Measurements from ENCODE around the gene HSDL1.
A peak's percentile ranks its signal among the peaks of the same experiment; 100 is the strongest.

Gene HSDL1

DNA sequence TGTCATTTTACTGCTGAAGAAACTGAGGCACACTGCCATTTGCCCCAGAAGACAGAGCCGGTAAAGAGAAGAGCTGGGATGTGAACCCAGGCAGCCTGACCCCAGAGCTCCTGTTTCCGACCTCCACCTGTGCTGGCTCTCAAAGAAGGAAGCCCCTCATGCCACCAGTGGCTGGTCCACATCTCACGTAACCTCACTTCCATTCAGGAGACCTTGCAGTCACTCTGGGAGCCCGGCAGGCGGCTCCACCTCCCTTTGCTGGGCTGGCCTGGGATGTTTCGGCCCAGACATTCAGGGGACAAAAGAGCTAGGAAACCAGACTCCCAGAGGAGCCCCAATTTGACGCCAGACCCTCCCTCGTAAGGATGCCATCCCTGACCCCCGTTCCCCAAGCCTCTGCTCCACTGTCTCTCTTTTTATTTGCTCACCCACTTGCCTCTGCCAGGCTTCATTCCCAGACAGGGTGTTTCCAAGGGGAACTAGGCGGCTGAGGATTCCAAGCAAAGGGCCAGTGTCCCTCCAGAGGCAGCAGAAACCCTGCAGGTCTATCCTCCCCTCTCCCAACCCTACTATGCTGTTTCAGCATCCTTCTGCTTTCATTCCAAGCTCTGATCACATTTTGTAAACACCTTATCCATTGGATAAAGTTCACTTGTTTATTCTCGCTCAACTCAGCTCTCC is 39.1 kb upstream of the HSDL1 start:
- peaks cover 0 to 68% (median 44%) of the 10 kb centered on the region in 11 experiments; a peak in 17 of 22 replicates for H4K20me1 ChIP-seq
- peaks cover 18 to 26% (median 19%) of the 10 kb centered on the region in 10 experiments for H3K4me1 ChIP-seq
- no peak overlapping the region for H3K4me2 ChIP-seq
- H3K9me3 ChIP-seq (replicated peaks in 1 of 11): no peaks in the 10 kb centered on the region
- no peak overlapping the region for H3K4me3 ChIP-seq
- no peaks in the 10 kb centered on the region for H3K27me3 ChIP-seq
- no peak for TF ChIP-seq Cebpa-rat (IDR thresholded peaks at IDR 0.05)
- H3K36me3 ChIP-seq: peaks cover 59 to 66% (median 63%) of the 10 kb centered on the region in 11 experiments
- peak overlapping the region in 8 of 11 experiments; percentile 17 to 96 (median 93); a peak in 10 of 22 replicates for H3K9ac ChIP-seq
- H3K27ac ChIP-seq: no peak overlapping the region

GRCh38 chr16:84183572-84183875 is 38.5 kb upstream of the HSDL1 start:
- Histone ChIP-seq H3K4me3 (no peak overlapping the region), H3K4me2 (no peak overlapping the region), H3K9me3 (replicated peaks in 1 of 11) (no peaks in the 10 kb centered on the region), H3K36me3 (peaks cover 64 to 72% (median 68%) of the 10 kb centered on the region in 11 experiments), H3K27ac (no peak overlapping the region), H3K4me1 (peaks cover 18 to 26% (median 19%) of the 10 kb centered on the region in 10 experiments), H4K20me1 (peaks cover 0 to 73% (median 47%) of the 10 kb centered on the region in 11 experiments; a peak in 18 of 22 replicates), H3K27me3 (no peaks in the 10 kb centered on the region), H3K9ac (0 out of 22 replicates have a peak overlapping the region, but pooled peaks of 1 of the 11 experiments have one; percentile 96)
- TF ChIP-seq Cebpa-rat (IDR thresholded peaks at IDR 0.05): no peak

GRCh38 chr16:84182680-84183571 is 37.9 kb upstream of the HSDL1 start:
- H3K4me3 ChIP-seq: no peak overlapping the region
- H3K4me2 ChIP-seq: no peak overlapping the region
- peaks cover 18 to 26% (median 19%) of the 10 kb centered on the region in 10 experiments for H3K4me1 ChIP-seq
- no peak overlapping the region for H3K27ac ChIP-seq
- H3K9me3 ChIP-seq (replicated peaks in 1 of 11): no peaks in the 10 kb centered on the region
- TF ChIP-seq Cebpa-rat (IDR thresholded peaks at IDR 0.05): no peak
- H3K27me3 ChIP-seq: no peaks in the 10 kb centered on the region
- no peak overlapping the region for H3K9ac ChIP-seq
- peaks cover 0 to 79% (median 53%) of the 10 kb centered on the region in 11 experiments; a peak in 18 of 22 replicates for H4K20me1 ChIP-seq
- H3K36me3 ChIP-seq: peaks cover 70 to 78% (median 74%) of the 10 kb centered on the region in 11 experiments

DNA sequence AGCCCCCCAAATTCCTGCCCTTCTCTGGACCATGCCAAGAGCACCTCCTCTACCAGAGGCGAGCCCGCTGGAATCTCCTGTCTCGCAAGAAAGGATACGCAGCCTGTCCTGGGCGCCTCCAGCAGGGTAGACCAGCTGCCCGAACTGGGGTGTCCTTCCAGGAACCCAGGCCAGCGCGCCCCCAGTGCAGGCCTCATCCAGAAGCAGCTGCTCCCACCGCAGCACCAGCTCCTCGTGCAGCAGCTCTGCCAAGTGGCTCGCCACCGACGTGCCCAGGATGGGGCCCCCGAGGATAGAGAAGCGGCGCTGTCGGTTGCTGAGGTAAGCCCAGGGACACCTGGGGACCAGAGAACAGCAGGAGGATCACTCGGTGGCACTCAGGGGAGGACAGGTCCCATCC is 37.1 kb upstream of the HSDL1 start:
- Histone ChIP-seq H3K4me1 (peaks cover 18 to 23% (median 19%) of the 10 kb centered on the region in 10 experiments), H3K36me3 (peaks cover 75 to 86% (median 80%) of the 10 kb centered on the region in 11 experiments), H3K9ac (no peak overlapping the region), H3K4me3 (no peak overlapping the region), H3K4me2 (no peak overlapping the region), H3K27me3 (no peaks in the 10 kb centered on the region), H4K20me1 (peaks cover 0 to 87% (median 61%) of the 10 kb centered on the region in 11 experiments; a peak in 18 of 22 replicates), H3K27ac (no peak overlapping the region), H3K9me3 (replicated peaks in 1 of 11) (no peaks in the 10 kb centered on the region)
- no peak for TF ChIP-seq Cebpa-rat (IDR thresholded peaks at IDR 0.05)

DNA sequence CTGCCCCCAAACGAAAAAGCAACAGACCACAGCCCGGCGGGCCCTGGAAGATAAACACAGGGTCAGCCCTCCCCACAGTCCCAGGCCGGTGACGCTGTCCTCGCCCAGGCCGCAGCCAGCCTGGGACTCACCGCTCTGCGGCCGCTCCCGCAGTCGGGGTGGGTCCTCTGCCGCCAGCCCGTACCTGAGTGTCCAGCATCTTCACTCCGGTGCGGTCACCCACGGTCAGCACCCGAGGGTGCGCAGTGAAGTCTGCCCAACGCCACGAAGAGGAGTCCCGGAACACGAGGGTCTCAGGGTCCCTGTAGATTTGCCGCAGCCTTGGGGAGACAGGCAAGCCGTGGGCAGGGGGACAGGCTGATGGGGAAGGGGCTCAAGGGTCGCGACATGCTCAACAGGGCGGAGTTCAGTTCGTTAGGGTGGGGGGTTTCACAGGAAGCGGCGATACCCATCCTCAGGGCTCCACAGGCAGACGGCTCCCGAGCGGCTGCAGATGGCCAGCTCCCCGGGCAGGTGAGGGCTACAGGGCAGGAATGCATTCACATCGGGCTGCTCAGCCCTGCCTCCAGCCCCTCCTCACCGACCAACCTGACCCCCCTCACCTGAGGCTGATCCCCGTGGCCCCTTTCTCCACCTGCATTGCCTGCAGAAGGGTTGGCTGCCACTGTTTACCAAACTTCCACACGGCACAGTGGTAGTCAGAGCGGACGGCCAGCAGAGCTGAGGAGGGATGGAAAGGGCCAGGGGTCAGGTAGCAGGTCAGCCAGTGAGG is 36.4 kb upstream of the HSDL1 start:
- Histone ChIP-seq H3K4me2 (no peak overlapping the region), H3K36me3 (peaks cover 75 to 93% (median 82%) of the 10 kb centered on the region in 11 experiments), H3K4me3 (no peak overlapping the region), H3K9ac (no peak overlapping the region), H3K27me3 (no peaks in the 10 kb centered on the region), H3K4me1 (peaks cover 18 to 29% (median 22%) of the 10 kb centered on the region in 10 experiments), H4K20me1 (peaks cover 0 to 95% (median 67%) of the 10 kb centered on the region in 11 experiments; a peak in 18 of 22 replicates), H3K27ac (no peak overlapping the region), H3K9me3 (replicated peaks in 1 of 11) (no peaks in the 10 kb centered on the region)
- no peak for TF ChIP-seq Cebpa-rat (IDR thresholded peaks at IDR 0.05)

DNA sequence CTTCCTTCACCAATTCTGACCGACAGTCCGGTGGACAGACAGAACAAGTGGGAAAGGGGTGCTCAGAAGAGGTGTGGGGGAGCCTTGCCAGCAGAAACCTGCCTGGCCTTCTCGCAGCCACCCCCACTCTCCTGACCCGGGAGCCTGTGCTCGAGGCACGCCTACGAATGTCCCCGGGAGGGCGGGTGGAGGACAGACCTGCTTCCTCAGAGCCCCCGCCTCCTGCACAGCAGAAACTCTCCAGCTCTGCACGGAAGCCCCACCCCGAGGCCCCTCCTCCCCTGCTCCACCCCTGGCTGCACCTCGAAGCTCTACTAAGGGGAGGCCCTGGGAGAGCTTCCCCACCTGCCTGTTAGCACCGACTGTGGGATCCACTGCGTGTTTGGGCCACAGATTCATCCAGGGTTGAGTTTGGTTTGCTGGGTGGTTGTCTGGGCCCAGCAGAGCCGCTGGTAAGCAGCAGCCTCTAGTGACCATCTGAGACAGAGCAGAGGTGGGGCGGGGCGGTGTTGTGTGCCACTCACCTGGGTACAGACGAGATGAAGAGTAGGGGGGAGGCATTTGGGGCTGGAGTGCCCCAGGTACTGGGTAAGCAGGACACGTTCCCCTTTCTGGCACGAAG is 35.7 kb upstream of the HSDL1 start:
- H3K4me3 ChIP-seq: no peak overlapping the region
- no peaks in the 10 kb centered on the region for H3K9me3 ChIP-seq (replicated peaks in 1 of 11)
- peaks cover 75 to 92% (median 82%) of the 10 kb centered on the region in 11 experiments for H3K36me3 ChIP-seq
- no peak overlapping the region for H3K9ac ChIP-seq
- H3K27ac ChIP-seq: no peak overlapping the region
- TF ChIP-seq Cebpa-rat (IDR thresholded peaks at IDR 0.05): no peak
- H4K20me1 ChIP-seq: peaks cover 0 to 95% (median 70%) of the 10 kb centered on the region in 11 experiments; a peak in 18 of 22 replicates
- no peak overlapping the region for H3K4me2 ChIP-seq
- peaks cover 17 to 29% (median 21%) of the 10 kb centered on the region in 10 experiments for H3K4me1 ChIP-seq
- H3K27me3 ChIP-seq: no peaks in the 10 kb centered on the region

DNA sequence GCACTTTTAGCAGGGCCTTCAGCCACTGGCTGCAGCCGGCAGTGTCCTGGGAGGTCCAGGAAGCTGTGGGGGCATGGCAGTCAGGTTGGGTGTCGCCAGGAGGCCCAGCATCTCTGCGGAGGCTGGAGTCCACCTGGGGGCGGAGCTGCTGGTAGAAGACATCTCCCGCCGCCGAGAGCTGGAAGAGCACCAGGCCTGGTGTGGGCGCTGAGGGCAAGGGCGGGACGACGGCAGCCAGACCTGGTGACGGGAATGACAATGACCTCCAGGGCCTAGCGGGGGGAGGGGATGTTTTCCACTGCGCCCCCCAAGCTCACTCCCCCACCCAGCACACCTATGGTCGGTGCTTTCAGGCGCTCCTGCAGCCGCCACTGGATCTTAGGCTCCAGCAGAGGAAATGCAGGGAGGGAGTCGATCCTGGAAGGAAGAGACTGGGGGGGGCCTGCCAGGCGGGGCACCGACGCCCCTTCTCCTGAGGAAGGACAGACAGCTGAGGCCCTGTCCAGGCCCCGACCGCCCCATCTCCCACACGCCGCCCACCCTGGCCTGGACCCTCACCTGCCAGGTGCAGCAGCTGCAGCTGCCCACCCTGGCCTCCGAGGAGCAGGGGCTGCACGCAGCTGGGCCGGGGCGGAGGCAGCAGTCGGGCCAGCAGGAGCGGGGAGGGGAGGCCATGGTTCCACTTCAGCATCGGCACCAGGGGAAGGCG is 34.8 kb upstream of the HSDL1 start:
- Histone ChIP-seq H4K20me1 (peaks cover 0 to 90% (median 68%) of the 10 kb centered on the region in 11 experiments; a peak in 18 of 22 replicates), H3K27me3 (no peaks in the 10 kb centered on the region), H3K27ac (no peak overlapping the region), H3K4me1 (peaks cover 13 to 25% (median 20%) of the 10 kb centered on the region in 10 experiments), H3K9me3 (replicated peaks in 1 of 11) (no peaks in the 10 kb centered on the region), H3K4me3 (no peak overlapping the region), H3K4me2 (no peak overlapping the region), H3K36me3 (peaks cover 72 to 84% (median 75%) of the 10 kb centered on the region in 11 experiments), H3K9ac (no peak overlapping the region)
- TF ChIP-seq Cebpa-rat (IDR thresholded peaks at IDR 0.05): no peak
